ENCODE results near the gene RCVRN.

Gene RCVRN

GRCh38 chr17:9905078-9905415 lies at the start of gene RCVRN:
TSS of gene RCVRN (minus strand) at chr17:9905271. CDS start at chr17:9905180, 91 bp downstream.
- H3K4me3 ChIP-seq (ENCODE audit: low read length) = no peak within 1 kb of the TSS
- DNase-seq (ENCODE audit: low read depth) = no peak
- no peak for TF ChIP-seq CTCF (IDR thresholded peaks at IDR 0.05; ENCODE audit: insufficient read depth, low read depth, low read length, missing control alignments)

- H3K4me3 ChIP-seq (ENCODE audit: low read length) = no peak overlapping the region
- no peak for DNase-seq (ENCODE audit: low read depth)
- TF ChIP-seq CTCF (IDR thresholded peaks at IDR 0.05; ENCODE audit: insufficient read depth, low read depth, low read length, missing control alignments) = no peak
These were observed 48.4 kb upstream of the RCVRN start for GRCh38 chr17:9953492-9953891.

DNA sequence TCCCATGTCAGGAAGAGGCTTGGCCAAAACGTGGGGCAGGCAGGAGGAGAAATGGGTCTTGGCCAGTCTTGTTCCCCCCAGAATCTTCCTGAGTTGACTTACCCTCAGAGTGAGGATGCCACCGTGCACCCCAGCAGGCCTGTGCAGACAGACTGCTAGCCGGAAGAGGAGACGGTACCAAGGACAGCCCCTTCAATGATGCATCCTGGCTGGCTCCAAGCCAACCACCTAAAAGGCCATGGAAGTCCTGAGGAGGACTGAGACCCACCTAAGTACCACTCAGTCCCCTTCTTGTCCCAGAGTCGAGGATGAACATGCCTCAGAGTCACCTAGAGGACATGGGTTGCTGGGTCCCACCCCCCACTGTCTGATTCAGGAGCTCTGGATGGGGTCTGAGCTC lies 46.7 kb upstream of the RCVRN start:
- no peak for DNase-seq (ENCODE audit: low read depth)
- H3K4me3 ChIP-seq (ENCODE audit: low read length) = no peak overlapping the region
- TF ChIP-seq CTCF (IDR thresholded peaks at IDR 0.05; ENCODE audit: insufficient read depth, low read depth, low read length, missing control alignments) = no peak

DNA sequence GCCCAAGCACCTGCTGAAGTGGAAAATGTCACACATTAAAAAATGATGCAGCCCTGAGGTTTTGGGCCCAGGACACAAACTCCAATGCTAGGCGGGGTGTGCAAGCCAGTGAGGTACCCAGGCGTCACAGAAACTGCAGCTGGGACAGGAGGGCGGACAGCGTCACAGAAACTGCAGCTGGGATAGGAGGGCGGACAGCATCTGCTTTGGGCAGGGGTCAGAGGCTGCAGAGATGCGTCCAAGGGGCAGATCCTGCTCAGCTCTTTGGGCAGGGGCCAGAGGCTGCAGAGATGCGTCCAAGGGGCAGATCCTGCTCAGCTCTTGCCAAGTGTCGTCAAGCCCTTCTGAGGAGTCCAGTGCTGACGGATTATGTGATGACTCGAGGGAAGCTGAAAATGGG lies 43.9 kb upstream of the RCVRN start:
- no peak for TF ChIP-seq CTCF (IDR thresholded peaks at IDR 0.05; ENCODE audit: insufficient read depth, low read depth, low read length, missing control alignments)
- no peak overlapping the region for H3K4me3 ChIP-seq (ENCODE audit: low read length)
- DNase-seq (ENCODE audit: low read depth) = no peak

DNA sequence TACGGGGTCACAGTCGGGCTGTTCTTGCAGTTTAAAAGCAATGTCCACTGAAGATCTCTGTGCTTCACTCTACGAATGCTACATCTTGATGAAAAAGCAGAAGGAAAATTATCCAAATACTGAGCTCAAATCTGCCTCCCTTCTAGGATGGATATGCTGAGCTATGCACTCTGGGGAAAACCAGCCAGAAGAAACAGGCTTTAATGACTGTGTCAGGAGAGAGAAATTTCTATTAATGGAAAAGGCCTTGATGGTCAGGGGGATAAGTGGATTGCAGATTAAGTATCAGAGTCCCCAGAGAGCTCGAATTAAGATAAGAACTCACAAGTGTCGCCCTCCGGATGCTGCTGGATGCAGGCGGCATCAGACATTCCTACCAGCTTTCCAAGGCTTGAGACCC lies 39.6 kb upstream of the RCVRN start:
- H3K4me3 ChIP-seq (ENCODE audit: low read length) = no peak overlapping the region
- TF ChIP-seq CTCF (IDR thresholded peaks at IDR 0.05; ENCODE audit: insufficient read depth, low read depth, low read length, missing control alignments) = no peak
- DNase-seq (ENCODE audit: low read depth) = no peak

GRCh38 chr17:9943343-9943742 lies 38.3 kb upstream of the RCVRN start:
- TF ChIP-seq CTCF (IDR thresholded peaks at IDR 0.05; ENCODE audit: insufficient read depth, low read depth, low read length, missing control alignments) = no peak
- no peak overlapping the region for H3K4me3 ChIP-seq (ENCODE audit: low read length)
- no peak for DNase-seq (ENCODE audit: low read depth)

DNA sequence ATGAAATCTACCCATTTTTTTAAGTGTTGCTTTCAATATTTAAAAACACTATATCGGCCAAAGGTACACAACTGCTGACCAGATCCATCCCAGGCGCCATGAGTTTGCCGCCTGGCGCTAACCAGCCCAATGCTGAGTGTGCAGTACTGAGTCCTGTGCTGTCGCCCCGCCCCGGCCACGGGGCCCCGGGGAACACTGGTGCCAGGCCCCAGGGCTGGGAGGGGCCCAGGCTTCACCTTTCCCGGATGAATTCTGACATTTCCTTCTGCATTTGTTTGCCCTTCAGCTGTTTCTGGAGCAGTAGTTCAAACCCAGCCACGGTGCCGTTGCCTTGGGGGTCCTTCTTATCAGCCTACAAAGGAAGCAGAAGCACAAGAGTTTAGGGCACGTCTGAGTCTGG lies 37.8 kb upstream of the RCVRN start:
- no peak for DNase-seq (ENCODE audit: low read depth)
- H3K4me3 ChIP-seq (ENCODE audit: low read length) = no peak overlapping the region
- TF ChIP-seq CTCF (IDR thresholded peaks at IDR 0.05; ENCODE audit: insufficient read depth, low read depth, low read length, missing control alignments) = no peak
